ENCODE results near the gene EDIL3. TPM values are rescaled to one million over a fixed set of nuclear protein-coding genes. Genes with fewer than 3 reads are reported as not detected.

The EDIL3 gene
- total and polyA plus RNA-seq, 12 donors = 4.6 to 59.7 (median 13.7) TPM

DNA sequence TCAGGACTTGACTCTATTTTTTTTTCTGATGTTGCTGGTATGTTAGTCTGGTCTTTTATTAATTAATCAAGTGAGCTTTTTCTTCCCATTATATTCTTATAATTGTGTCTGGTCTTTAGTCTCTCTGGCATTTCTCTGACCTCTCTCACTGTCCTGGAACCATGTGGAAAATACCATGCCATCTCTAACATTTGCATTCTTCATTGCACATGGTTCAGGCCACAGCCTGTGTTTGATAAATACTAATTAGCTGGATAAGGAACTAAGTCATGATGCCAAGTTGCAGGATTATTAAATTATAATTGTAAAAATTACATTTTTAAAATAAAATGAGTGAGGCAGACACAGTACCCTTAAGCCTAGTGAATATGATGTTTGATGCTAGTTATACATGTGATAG is 155.6 kb downstream of the EDIL3 start:
- Histone ChIP-seq H3K4me3 (no peak overlapping the region), H3K36me3 (replicated peaks in 1 of 2) (no peaks in the 10 kb centered on the region), H3K27me3 (no peaks in the 10 kb centered on the region), H3K4me1 (replicated peaks in 1 of 2) (no peaks in the 10 kb centered on the region), H3K9me3 (replicated peaks in 1 of 3) (no peaks in the 10 kb centered on the region), H3K27ac (no peak overlapping the region)
- TF ChIP-seq POLR2A (IDR thresholded peaks at IDR 0.05) = no peak
- TF ChIP-seq, protein P1, sequence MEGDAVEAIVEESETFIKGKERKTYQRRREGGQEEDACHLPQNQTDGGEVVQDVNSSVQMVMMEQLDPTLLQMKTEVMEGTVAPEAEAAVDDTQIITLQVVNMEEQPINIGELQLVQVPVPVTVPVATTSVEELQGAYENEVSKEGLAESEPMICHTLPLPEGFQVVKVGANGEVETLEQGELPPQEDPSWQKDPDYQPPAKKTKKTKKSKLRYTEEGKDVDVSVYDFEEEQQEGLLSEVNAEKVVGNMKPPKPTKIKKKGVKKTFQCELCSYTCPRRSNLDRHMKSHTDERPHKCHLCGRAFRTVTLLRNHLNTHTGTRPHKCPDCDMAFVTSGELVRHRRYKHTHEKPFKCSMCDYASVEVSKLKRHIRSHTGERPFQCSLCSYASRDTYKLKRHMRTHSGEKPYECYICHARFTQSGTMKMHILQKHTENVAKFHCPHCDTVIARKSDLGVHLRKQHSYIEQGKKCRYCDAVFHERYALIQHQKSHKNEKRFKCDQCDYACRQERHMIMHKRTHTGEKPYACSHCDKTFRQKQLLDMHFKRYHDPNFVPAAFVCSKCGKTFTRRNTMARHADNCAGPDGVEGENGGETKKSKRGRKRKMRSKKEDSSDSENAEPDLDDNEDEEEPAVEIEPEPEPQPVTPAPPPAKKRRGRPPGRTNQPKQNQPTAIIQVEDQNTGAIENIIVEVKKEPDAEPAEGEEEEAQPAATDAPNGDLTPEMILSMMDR (IDR thresholded peaks at IDR 0.05) = no peak
- intact Hi-C loops (cut with DNase I) = no loop called here
- no peak for DNase-seq

DNA sequence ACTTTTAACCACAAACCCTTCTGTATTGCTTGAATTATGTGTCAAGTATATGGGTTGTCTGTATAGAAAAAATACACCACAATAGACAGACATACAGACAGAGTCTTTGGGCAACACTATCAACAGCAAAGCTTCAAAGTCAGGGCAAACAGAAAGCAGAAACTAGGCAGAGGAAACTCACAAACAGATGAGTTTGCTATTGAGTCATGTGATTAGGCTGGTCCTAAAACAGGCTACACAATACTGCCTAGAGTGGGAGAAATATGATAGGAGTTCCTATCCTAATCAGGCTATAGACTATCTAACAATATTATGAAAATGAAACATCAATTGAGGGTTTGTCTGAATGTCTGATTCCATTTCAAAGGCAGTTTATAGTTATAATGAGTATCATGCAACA is 156.4 kb downstream of the EDIL3 start:
- Histone ChIP-seq H3K9me3 (replicated peaks in 1 of 3) (no peaks in the 10 kb centered on the region), H3K27me3 (no peaks in the 10 kb centered on the region), H3K4me1 (replicated peaks in 1 of 2) (no peaks in the 10 kb centered on the region), H3K36me3 (replicated peaks in 1 of 2) (no peaks in the 10 kb centered on the region), H3K27ac (no peak overlapping the region), H3K4me3 (no peak overlapping the region)
- no peak for DNase-seq
- intact Hi-C loops (cut with DNase I) = no loop called here
- TF ChIP-seq, protein P1 (IDR thresholded peaks at IDR 0.05) = no peak
- TF ChIP-seq POLR2A (IDR thresholded peaks at IDR 0.05) = no peak

DNA sequence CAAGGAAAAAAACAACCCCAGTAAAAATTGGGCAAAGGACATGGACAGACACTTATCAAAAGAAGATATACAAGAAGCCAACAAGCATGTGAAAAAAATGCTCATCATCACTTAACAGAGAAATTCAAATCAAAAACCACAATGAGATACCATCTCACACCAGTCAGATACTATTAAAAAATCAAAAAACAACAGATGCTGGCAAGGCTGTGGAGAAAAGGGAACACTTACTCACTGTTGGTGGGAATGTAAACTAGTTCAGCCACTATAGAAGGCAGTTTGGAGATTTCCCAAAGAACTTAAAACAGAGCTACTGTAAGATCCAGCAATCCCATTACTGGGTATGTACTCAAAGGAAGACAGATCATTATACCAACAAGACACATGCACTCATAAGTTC is 157.4 kb downstream of the EDIL3 start:
- no peaks in the 10 kb centered on the region for H3K36me3 ChIP-seq (replicated peaks in 1 of 2)
- no peaks in the 10 kb centered on the region for H3K9me3 ChIP-seq (replicated peaks in 1 of 3)
- TF ChIP-seq, protein P1 (IDR thresholded peaks at IDR 0.05) = no peak
- TF ChIP-seq POLR2A (IDR thresholded peaks at IDR 0.05) = no peak
- H3K27ac ChIP-seq = no peak overlapping the region
- H3K4me3 ChIP-seq = no peak overlapping the region
- no peaks in the 10 kb centered on the region for H3K27me3 ChIP-seq
- intact Hi-C loops (cut with DNase I) = no loop called here
- H3K4me1 ChIP-seq (replicated peaks in 1 of 2) = no peaks in the 10 kb centered on the region
- DNase-seq = no peak

DNA sequence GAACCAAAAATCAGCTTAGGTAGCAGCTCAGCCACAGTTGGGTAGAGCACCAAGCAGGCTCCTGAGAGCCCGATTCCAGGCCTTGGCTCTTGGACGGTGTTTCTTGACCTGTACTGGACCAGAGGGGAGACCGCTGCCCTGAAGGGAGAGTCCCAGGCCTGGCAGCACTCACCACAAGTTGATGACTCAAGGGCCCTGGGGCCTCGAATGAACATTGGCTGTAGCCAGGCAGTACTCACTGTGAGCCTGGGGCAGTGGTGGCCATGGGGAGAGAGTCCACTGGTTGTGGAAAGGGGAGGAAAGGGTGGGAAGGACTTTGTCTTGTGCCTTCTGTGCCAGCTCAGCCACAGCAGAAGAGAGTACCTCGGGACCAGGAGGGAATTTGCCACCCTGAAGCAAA is 166.1 kb downstream of the EDIL3 start:
- no peaks in the 10 kb centered on the region for H3K36me3 ChIP-seq (replicated peaks in 1 of 2)
- H3K4me1 ChIP-seq (replicated peaks in 1 of 2) = no peaks in the 10 kb centered on the region
- no peak overlapping the region for H3K27ac ChIP-seq
- H3K27me3 ChIP-seq = no peaks in the 10 kb centered on the region
- WGBS, 4 donors = 61 to 90% (median 65%) methylated on average over 3 to 5 of the region's 5 CpGs
- intact Hi-C loops (cut with DNase I) = no loop called here
- TF ChIP-seq POLR2A (IDR thresholded peaks at IDR 0.05) = no peak
- TF ChIP-seq, protein P1 (IDR thresholded peaks at IDR 0.05) = no peak
- no peak for DNase-seq
- H3K9me3 ChIP-seq (replicated peaks in 1 of 3) = no peaks in the 10 kb centered on the region
- H3K4me3 ChIP-seq = no peak overlapping the region
